Keratinocyte (primary cell): ENCODE measurements around the gene C13orf42. TPM values are rescaled to one million over a fixed set of nuclear protein-coding genes. Genes with fewer than 3 reads are reported as not detected.

Source experiments
- DNase-seq: peaks from one replicate; pipeline ENCODE4 v3.0.0-alpha.2; 2011; ENCODE audit warnings: low read depth, missing footprints, low spot score
- FAIRE-seq: peaks from 2 replicates; lab custom pipeline; 2011; peaks lifted over from hg19 to GRCh38; lab: Jason Lieb, UNC
- H2AFZ ChIP-seq: 2 replicates; pipeline ENCODE4 v1.6.0; 2012; ENCODE audit warnings: low read length, control low read depth, inconsistent platforms; ENCODE audit not compliant: control insufficient read depth
- H3K27ac ChIP-seq: 2 replicates; pipeline ENCODE4 v1.5.1; 2011; ENCODE audit warnings: low read length; ENCODE audit not compliant: control insufficient read depth, insufficient read depth
- H3K27me3 ChIP-seq: 3 replicates; pipeline ENCODE4 v1.6.0; 2011; ENCODE audit warnings: low read length; ENCODE audit not compliant: control insufficient read depth, insufficient read depth; ENCODE audit errors: extremely low read depth
- H3K36me3 ChIP-seq, 2 experiments: 2 replicates in 1 of 2; 3 replicates in 1 of 2; pipeline ENCODE4 v1.5.1; 2011; ENCODE audit warnings: low read length in 2 of 2, mild to moderate bottlenecking in 1 of 2; ENCODE audit not compliant: control insufficient read depth in 2 of 2, insufficient read depth in 2 of 2; ENCODE audit errors: extremely low read depth in 1 of 2
- H3K4me1 ChIP-seq: 3 replicates; pipeline ENCODE4 v1.5.1; 2011; ENCODE audit warnings: low read length; ENCODE audit not compliant: control insufficient read depth, insufficient read depth; ENCODE audit errors: extremely low read depth
- H3K4me2 ChIP-seq: 3 replicates; pipeline ENCODE4 v1.6.0; 2011; ENCODE audit warnings: low read depth, low read length; ENCODE audit not compliant: control insufficient read depth, insufficient read depth; ENCODE audit errors: extremely low read depth
- H3K4me3 ChIP-seq, 3 experiments: fragments of 200-600 bp in 1 of 3; sonication (generic) in 1 of 3; 2 replicates in 2 of 3; 3 replicates in 1 of 3; pipeline ENCODE4 v1.5.1; 2011 to 2016; ENCODE audit warnings: low read length in 3 of 3, mild to moderate bottlenecking in 3 of 3, control low read depth in 2 of 3, inconsistent platforms in 1 of 3, low read depth in 1 of 3, mixed read lengths in 1 of 3, mixed run types in 1 of 3, moderate library complexity in 1 of 3; ENCODE audit not compliant: control insufficient read depth in 2 of 3, insufficient read depth in 2 of 3; ENCODE audit errors: extremely low read depth in 1 of 3
- H3K79me2 ChIP-seq: 2 replicates; pipeline ENCODE4 v1.6.0; 2012; ENCODE audit warnings: low read length; ENCODE audit not compliant: control insufficient read depth, insufficient read depth
- H3K9ac ChIP-seq: 3 replicates; pipeline ENCODE4 v1.6.0; 2011; ENCODE audit warnings: low read length; ENCODE audit not compliant: control insufficient read depth, insufficient read depth; ENCODE audit errors: extremely low read depth
- H3K9me1 ChIP-seq: 3 replicates; pipeline ENCODE4 v1.6.0; 2011; ENCODE audit warnings: low read length; ENCODE audit not compliant: control insufficient read depth, insufficient read depth; ENCODE audit errors: extremely low read depth
- H3K9me3 ChIP-seq: 2 replicates; pipeline ENCODE4 v1.5.1; 2012; ENCODE audit warnings: low read depth, low read length; ENCODE audit not compliant: control insufficient read depth
- H4K20me1 ChIP-seq: 3 replicates; pipeline ENCODE4 v1.6.0; 2011; ENCODE audit warnings: low read length; ENCODE audit not compliant: control insufficient read depth, insufficient read depth; ENCODE audit errors: extremely low read depth
- CTCF ChIP-seq, 3 experiments: IDR thresholded peaks in 1 of 3; conservative IDR thresholded peaks in 1 of 3; optimal IDR thresholded peaks in 1 of 3; 2 replicates in 2 of 3; 3 replicates in 1 of 3; pipeline versions ENCODE3 to v1.5.1; 2011; ENCODE audit warnings: low read length in 3 of 3, mild to moderate bottlenecking in 3 of 3, moderate library complexity in 2 of 3, control low read depth in 1 of 3, inconsistent platforms in 1 of 3; ENCODE audit not compliant: insufficient read depth in 2 of 3; ENCODE audit errors: extremely low read depth in 1 of 3
- EZH2 ChIP-seq: IDR thresholded peaks from one replicate; pipeline ENCODE4 v1.6.1; 2012; ENCODE audit warnings: inconsistent platforms, mild to moderate bottlenecking, low read length, moderate library complexity
- dilution Hi-C: fragments of 300-500 bp; cut with MboI; formaldehyde crosslinking; loops from one replicate; pipeline ENCODE4 v1.7.0; 2020; ENCODE audit warnings: low sequenced_read_pairs; ENCODE audit not compliant: extremely low pct_ligation_motif_present
- polyA plus RNA-seq, 5 experiments: library from polyadenylated mRNA; depleted of rRNA in 3 of 5; stranded (reverse) in 3 of 5; stranded (forward) in 1 of 5; unstranded in 1 of 5; fragments of >200 nt; gene quantifications; 1 replicate in 1 of 5; 2 replicates in 3 of 5; 3 replicates in 1 of 5; pipeline versions ENCODE4 v1.2.1 to v1.2.3, GENCODE V29; 2011 to 2012; ENCODE audit warnings: missing spikeins in 2 of 5, low read depth in 1 of 5, low replicate concordance in 1 of 5

C13orf42 gene
- polyA plus RNA-seq, 1 donor (not counting 4 experiments of a cell fraction or from before 2014, with no cell fraction given) = not detected

GRCh38 chr13:51071493-51071892, 39.6 kb downstream of the C13orf42 start:
- Histone ChIP-seq H3K36me3 (no peaks in the 10 kb centered on the region), H2AFZ (no peak overlapping the region), H3K4me3 (no peak overlapping the region), H4K20me1 (no peaks in the 10 kb centered on the region), H3K9ac (no peak overlapping the region), H3K79me2 (no peaks in the 10 kb centered on the region), H3K4me1 (no peaks in the 10 kb centered on the region), H3K27me3 (peaks cover 7% of the 10 kb centered on the region), H3K9me3 (no peaks in the 10 kb centered on the region), H3K9me1 (no peaks in the 10 kb centered on the region), H3K4me2 (no peak overlapping the region), H3K27ac (no peak overlapping the region)
- dilution Hi-C loops = no loop called here
- no peak for FAIRE-seq
- DNase-seq = no peak
- TF ChIP-seq CTCF (optimal IDR thresholded peaks at IDR 0.05 in 1 of 3, IDR thresholded peaks at IDR 0.05 in 1 of 3, conservative IDR thresholded peaks at IDR 0.05 in 1 of 3; ENCODE audit: extremely low read depth in 1 of 3, insufficient read depth in 2 of 3, low read length in 3 of 3) = no peak
- TF ChIP-seq EZH2 = no peak

- peak; percentile 78 for FAIRE-seq
- H3K4me1 ChIP-seq = no peaks in the 10 kb centered on the region
These were observed 40.9 kb downstream of the C13orf42 start for GRCh38 chr13:51070005-51070649.

More at GRCh38 chr13:51070005-51070649, 40.9 kb downstream of the C13orf42 start:
- no peak overlapping the region for H3K4me2 ChIP-seq
- H3K79me2 ChIP-seq = no peaks in the 10 kb centered on the region
- H2AFZ ChIP-seq = no peak overlapping the region
- no peaks in the 10 kb centered on the region for H3K9me3 ChIP-seq
- H3K36me3 ChIP-seq = no peaks in the 10 kb centered on the region
- peak; percentile 90 to 95 (median 93) for TF ChIP-seq CTCF (optimal IDR thresholded peaks at IDR 0.05 in 1 of 3, IDR thresholded peaks at IDR 0.05 in 1 of 3, conservative IDR thresholded peaks at IDR 0.05 in 1 of 3; ENCODE audit: extremely low read depth in 1 of 3, insufficient read depth in 2 of 3, low read length in 3 of 3)
- no peak for TF ChIP-seq EZH2
- no peak overlapping the region for H3K4me3 ChIP-seq
- no peaks in the 10 kb centered on the region for H3K9me1 ChIP-seq
- H3K9ac ChIP-seq = no peak overlapping the region
- H3K27me3 ChIP-seq = peaks cover 20% of the 10 kb centered on the region
- no peak overlapping the region for H3K27ac ChIP-seq
- dilution Hi-C loops = no loop called here
- H4K20me1 ChIP-seq = no peaks in the 10 kb centered on the region
- DNase-seq = peak; percentile 41
